ENCODE measurements around the gene OSBPL9.

Gene OSBPL9

DNA sequence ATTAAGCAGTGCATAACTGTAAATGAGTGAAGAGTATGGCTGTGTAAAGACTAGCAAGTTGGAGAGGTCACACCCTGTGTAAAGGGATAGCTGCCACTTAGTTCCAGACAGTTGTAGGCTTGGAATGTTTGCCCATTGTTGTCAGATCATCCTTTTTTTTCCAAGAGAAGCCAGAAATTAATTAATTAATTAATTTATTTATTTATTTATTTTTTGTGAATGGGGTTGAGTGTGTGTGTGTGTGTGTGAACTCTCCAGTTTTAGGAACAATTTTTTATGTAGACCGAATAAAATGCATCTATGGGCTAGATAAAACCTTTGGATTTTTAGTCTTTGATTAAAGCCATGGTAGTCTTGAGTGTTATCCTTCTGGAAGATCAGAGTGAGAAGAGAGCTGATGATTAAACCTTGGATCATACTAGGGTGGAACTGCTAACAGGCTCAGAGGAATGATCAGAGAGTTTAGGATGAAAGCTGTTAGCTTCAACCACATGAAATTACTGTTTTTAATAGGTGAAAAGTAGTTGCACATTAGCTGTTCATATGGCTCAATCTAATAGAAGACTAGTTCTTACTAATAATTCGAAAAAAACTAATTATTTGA, 58.4 kb downstream of the OSBPL9 start:
- TF ChIP-seq ZFX (IDR thresholded peaks at IDR 0.05; ENCODE audit: borderline replicate concordance) = no peak
- TF ChIP-seq, protein P1, sequence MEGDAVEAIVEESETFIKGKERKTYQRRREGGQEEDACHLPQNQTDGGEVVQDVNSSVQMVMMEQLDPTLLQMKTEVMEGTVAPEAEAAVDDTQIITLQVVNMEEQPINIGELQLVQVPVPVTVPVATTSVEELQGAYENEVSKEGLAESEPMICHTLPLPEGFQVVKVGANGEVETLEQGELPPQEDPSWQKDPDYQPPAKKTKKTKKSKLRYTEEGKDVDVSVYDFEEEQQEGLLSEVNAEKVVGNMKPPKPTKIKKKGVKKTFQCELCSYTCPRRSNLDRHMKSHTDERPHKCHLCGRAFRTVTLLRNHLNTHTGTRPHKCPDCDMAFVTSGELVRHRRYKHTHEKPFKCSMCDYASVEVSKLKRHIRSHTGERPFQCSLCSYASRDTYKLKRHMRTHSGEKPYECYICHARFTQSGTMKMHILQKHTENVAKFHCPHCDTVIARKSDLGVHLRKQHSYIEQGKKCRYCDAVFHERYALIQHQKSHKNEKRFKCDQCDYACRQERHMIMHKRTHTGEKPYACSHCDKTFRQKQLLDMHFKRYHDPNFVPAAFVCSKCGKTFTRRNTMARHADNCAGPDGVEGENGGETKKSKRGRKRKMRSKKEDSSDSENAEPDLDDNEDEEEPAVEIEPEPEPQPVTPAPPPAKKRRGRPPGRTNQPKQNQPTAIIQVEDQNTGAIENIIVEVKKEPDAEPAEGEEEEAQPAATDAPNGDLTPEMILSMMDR (IDR thresholded peaks at IDR 0.05) = no peak

DNA sequence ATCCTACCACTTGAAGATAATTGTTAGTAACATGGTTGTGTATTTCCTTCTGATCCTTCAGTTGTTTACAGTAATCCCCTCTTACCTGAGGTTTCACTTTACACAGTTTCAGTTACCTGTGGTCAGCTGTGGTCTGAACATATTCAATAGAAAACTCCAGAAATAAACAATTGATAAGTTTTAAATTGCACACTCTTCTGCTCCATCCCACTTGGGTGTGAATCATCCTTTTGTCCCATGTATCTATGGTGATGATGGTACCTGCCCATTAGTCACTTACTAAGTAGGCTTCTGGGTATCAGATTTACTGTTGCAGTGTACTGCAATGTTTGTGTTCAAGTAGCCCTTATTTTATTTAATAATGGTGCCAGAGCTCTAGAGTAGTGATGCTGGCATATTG, 62.5 kb downstream of the OSBPL9 start:
- TF ChIP-seq, protein P1 (IDR thresholded peaks at IDR 0.05) = no peak
- no peak for TF ChIP-seq ZFX (IDR thresholded peaks at IDR 0.05; ENCODE audit: borderline replicate concordance)

More for the DNA sequence above, 58.4 kb downstream of the OSBPL9 start:
- no peak overlapping the region for H3K27ac ChIP-seq

GRCh38 chr1:51684776-51685175, 67.9 kb downstream of the OSBPL9 start:
- H3K27ac ChIP-seq = no peak overlapping the region
- no peak for TF ChIP-seq ZFX (IDR thresholded peaks at IDR 0.05; ENCODE audit: borderline replicate concordance)
- TF ChIP-seq, protein P1 (IDR thresholded peaks at IDR 0.05) = no peak

More for the DNA sequence above, 62.5 kb downstream of the OSBPL9 start:
- H3K27ac ChIP-seq = no peak overlapping the region

GRCh38 chr1:51686450-51686849, 69.6 kb downstream of the OSBPL9 start:
- H3K27ac ChIP-seq = no peak overlapping the region

DNA sequence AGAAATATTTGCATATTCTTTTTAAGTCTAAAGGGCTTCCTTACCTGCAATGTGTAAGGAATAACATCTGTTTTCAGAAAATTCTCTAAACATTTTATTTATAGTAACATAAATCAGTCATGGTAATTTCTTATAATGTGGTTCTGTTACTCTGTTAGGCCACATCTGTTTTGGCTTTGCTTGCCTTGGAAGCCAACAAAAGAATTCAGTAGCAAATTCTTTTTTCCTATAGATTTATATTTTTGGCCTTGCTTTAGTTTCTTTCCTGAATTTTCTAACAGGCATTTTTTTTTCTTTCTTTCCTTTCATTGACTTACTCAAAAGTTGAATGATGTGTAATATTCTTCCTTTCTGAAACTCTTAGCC, 72.2 kb downstream of the OSBPL9 start:
- TF ChIP-seq, protein P1 (IDR thresholded peaks at IDR 0.05) = no peak
- no peak for TF ChIP-seq ZFX (IDR thresholded peaks at IDR 0.05; ENCODE audit: borderline replicate concordance)
- H3K27ac ChIP-seq = no peak overlapping the region

More at GRCh38 chr1:51686450-51686849, 69.6 kb downstream of the OSBPL9 start:
- TF ChIP-seq ZFX (IDR thresholded peaks at IDR 0.05; ENCODE audit: borderline replicate concordance) = no peak
- TF ChIP-seq, protein P1 (IDR thresholded peaks at IDR 0.05) = no peak

GRCh38 chr1:51689643-51690042, 72.8 kb downstream of the OSBPL9 start:
- TF ChIP-seq, protein P1 (IDR thresholded peaks at IDR 0.05) = no peak
- H3K27ac ChIP-seq = peak overlapping the region; percentile 39; the same call in 1 of the 2 replicates

DNA sequence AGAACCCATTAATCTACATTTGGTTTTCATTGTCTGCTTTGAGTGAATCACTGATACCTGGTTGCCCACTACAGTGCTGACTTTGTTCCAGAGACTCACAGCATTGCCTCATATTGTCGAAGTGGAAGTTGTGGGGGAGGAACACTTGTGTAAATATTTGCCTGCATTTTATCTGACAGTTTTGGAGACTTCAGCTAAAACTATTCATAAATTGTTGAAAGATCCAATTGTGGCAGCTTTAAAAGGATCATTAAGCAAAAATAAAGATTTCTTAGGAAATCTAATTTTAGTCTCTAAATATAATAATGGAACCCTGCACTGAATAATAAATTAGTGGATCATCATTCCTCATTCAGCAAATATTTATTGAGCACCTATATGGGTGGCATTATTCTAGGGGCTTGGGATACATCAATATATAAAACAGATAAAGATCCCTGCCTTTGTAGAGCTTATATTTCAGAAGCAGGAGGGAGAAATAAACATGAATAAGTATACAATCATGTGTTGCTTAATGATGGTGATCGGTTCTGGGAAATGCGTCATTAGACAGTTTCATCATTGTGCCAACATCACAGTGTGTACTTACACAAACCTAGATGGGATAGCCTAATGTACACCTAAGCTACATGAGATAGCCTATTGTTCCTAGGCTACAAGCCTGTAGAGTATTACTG, 73.5 kb downstream of the OSBPL9 start:
- peak overlapping the region; percentile 39 for H3K27ac ChIP-seq
- TF ChIP-seq, protein P1 (IDR thresholded peaks at IDR 0.05) = no peak
- no peak for TF ChIP-seq ZFX (IDR thresholded peaks at IDR 0.05; ENCODE audit: borderline replicate concordance)

Data from 22Rv1 (cell line).